PFSK-1 (cell line): ENCODE results near the gene SFRP4.

Source experiments
- POLR2AphosphoS5 ChIP-seq: IDR thresholded peaks from 2 replicates; pipeline ENCODE4 v1.6.1; 2012; ENCODE audit warnings: low read depth, mild to moderate bottlenecking, control low read depth, low read length, moderate library complexity
- SIN3A ChIP-seq: IDR thresholded peaks from 2 replicates; pipeline ENCODE4 v1.6.1; 2012; ENCODE audit warnings: mild to moderate bottlenecking, low read length, moderate library complexity, borderline replicate concordance; ENCODE audit not compliant: insufficient read depth

- no peak for TF ChIP-seq SIN3A
- TF ChIP-seq POLR2AphosphoS5: no peak
Observed at GRCh38 chr7:37908221-37908788, 8.3 kb downstream of the SFRP4 start.
